Breast epithelium (tissue), 3 donors: ENCODE data around the gene ARHGAP26.

Source experiments
- CTCF ChIP-seq, 3 donors: fragments of 450-650 bp; IDR thresholded peaks; one replicate each; pipeline ENCODE4 v1.5.1; 2016 to 2017; ENCODE audit warnings: antibody characterized with exemption in 3 of 3, mild to moderate bottlenecking in 3 of 3, moderate library complexity in 3 of 3
- POLR2A ChIP-seq: fragments of 450-650 bp; IDR thresholded peaks from one replicate; pipeline ENCODE4 v1.6.1; 2016; ENCODE audit warnings: antibody characterized with exemption, mild to moderate bottlenecking, moderate library complexity
- POLR2AphosphoS5 ChIP-seq, 3 donors: sonication (generic); formaldehyde crosslinking; IDR thresholded peaks; one replicate each; pipeline ENCODE4 v1.6.1; 2017; ENCODE audit warnings: antibody characterized with exemption in 3 of 3

GRCh38 chr5:142800776-142801494 lies 30.8 kb downstream of the ARHGAP26 start:
- no peak for TF ChIP-seq CTCF (IDR thresholded peaks at IDR 0.05)
- TF ChIP-seq POLR2AphosphoS5 (IDR thresholded peaks at IDR 0.05), result no peak
- TF ChIP-seq POLR2A, result no peak
